Endodermal cell (in vitro differentiated cells): Measurements from ENCODE around the gene KRTAP12-1. TPM values are rescaled to one million over a fixed set of nuclear protein-coding genes. Genes with fewer than 3 reads are reported as not detected.
"Not testable (repeated sequence)": the region's sequence is repeated elsewhere in the genome, so short reads cannot be mapped to it uniquely, and the experiment has no call there.

Experiments used
- DNase-seq: peaks from one replicate; pipeline ENCODE4 v3.0.0-alpha.2; 2017
- H3K27ac ChIP-seq: 2 replicates; pipeline ENCODE4 v1.5.1; 2013; ENCODE audit warnings: mild to moderate bottlenecking, low read depth, low read length, moderate library complexity
- H3K27me3 ChIP-seq: 2 replicates; pipeline ENCODE4 v1.6.1; 2013; ENCODE audit warnings: mild to moderate bottlenecking, low read length, moderate library complexity; ENCODE audit not compliant: insufficient read depth, control insufficient read depth, poor library complexity, severe bottlenecking
- H3K36me3 ChIP-seq: 2 replicates; pipeline ENCODE4 v1.7.0; 2013; ENCODE audit warnings: mild to moderate bottlenecking, low read length, moderate library complexity; ENCODE audit not compliant: control insufficient read depth, insufficient read depth
- H3K4me1 ChIP-seq: one replicate; pipeline ENCODE4 v1.7.0; 2013; ENCODE audit warnings: low read length; ENCODE audit not compliant: control insufficient read depth, insufficient read depth
- H3K4me3 ChIP-seq: 2 replicates; pipeline ENCODE4 v1.5.1; 2013; ENCODE audit warnings: mild to moderate bottlenecking, low read length, moderate library complexity
- H3K9ac ChIP-seq: 2 replicates; pipeline ENCODE4 v1.6.1; 2013; ENCODE audit warnings: mild to moderate bottlenecking, low read length, moderate library complexity; ENCODE audit not compliant: poor library complexity, severe bottlenecking; ENCODE audit errors: extremely low read depth
- H3K9me3 ChIP-seq: 2 replicates; pipeline ENCODE4 v1.6.1; 2013; ENCODE audit warnings: mild to moderate bottlenecking, low read length, moderate library complexity; ENCODE audit not compliant: control insufficient read depth
- H3K27ac Mint-ChIP-seq: 2 replicates; pipeline ENCODE4 v1.8.0; 2020; ENCODE audit warnings: mixed read lengths
- H3K27me3 Mint-ChIP-seq: 2 replicates; pipeline ENCODE4 v1.8.0; 2021; ENCODE audit warnings: mild to moderate bottlenecking, mixed read lengths; ENCODE audit not compliant: insufficient read depth
- H3K36me3 Mint-ChIP-seq: 2 replicates; pipeline ENCODE4 v1.8.0; 2020; ENCODE audit warnings: low read depth, mixed read lengths
- H3K4me1 Mint-ChIP-seq: 2 replicates; pipeline ENCODE4 v1.8.0; 2020; ENCODE audit warnings: mixed read lengths
- H3K4me3 Mint-ChIP-seq: 2 replicates; pipeline ENCODE4 v1.8.0; 2020; ENCODE audit warnings: mild to moderate bottlenecking, moderate library complexity, mixed read lengths
- H3K9me3 Mint-ChIP-seq: 2 replicates; pipeline ENCODE4 v1.8.0; 2020; ENCODE audit warnings: mild to moderate bottlenecking, mixed read lengths
- WGBS, 2 experiments: methylation state at CpG; one replicate each; pipeline versions ENCODE4 v1.1.5 to v1.1.7; 2013; ENCODE audit warnings: missing lambda C conversion rate in 2 of 2, mixed read lengths in 1 of 2; ENCODE audit not compliant: insufficient coverage in 1 of 2, insufficient read length in 1 of 2; 5-methylcytosine and 5-hydroxymethylcytosine counted together
- total RNA-seq, 2 donors: library from RNA; stranded (reverse); fragmentation: NEBNext Ultra II Directional in 1 of 2; extraction: Animal tissue kit (Norgen Biotek cat#: 25700) in 1 of 2; gene quantifications; 2 replicates in 1 of 2; 3 replicates in 1 of 2; pipeline ENCODE4 v1.2.1, GENCODE V29; 2021
- TF ChIP-seq, protein P1 (sequence below): fragments of 200-600 bp; sonication (generic); conservative IDR thresholded peaks from 2 replicates; pipeline ENCODE4 v1.5.0; 2021; ENCODE audit warnings: antibody characterized with exemption, mild to moderate bottlenecking

The KRTAP12-1 gene
- total RNA-seq, 2 donors from 2014 or later: not detected

DNA sequence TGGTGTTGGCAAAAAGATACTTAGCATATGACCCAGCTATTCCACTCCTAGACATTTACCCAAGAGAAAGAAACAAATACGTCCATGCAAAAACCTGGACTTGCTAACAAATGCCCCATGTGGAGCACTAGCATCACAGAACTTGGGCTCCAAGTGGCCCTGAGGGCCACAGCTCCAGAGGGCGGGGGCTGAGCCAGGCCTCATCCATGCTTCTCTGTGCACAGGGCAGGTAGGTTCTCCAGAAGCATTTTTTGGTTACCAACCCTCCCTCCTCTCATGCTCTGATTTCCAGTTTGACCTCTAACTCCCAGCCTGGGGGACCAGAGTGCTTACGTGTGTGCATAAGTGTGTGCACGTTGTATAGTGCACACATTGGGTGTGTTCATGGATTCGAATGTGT, 17.3 kb downstream of the KRTAP12-1 start:
- no peaks in the 10 kb centered on the region for H3K36me3 Mint-ChIP-seq
- 87 to 92% methylated on average over 1 to 5 of the region's 5 CpGs for WGBS, 2 experiments
- H3K27me3 Mint-ChIP-seq: peaks cover 6% of the 10 kb centered on the region

DNA sequence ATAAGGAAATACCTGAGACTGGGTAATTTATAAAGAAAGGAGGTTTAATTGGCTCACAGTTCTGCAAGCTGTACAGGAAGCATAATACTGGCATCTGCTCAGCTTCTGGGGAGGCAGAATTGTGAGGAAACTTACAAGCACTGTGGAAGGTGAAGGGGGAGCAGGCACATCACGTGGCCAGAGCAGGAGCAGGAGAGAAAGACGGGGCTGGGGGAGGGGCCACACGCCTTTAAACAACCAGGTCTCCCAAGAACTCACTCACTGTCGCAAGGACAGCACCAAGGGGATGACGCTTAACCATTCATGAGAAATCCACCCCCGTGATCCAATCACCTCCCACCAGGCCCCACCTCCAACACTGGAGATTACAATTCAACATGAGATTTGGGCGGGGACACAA, 20.4 kb downstream of the KRTAP12-1 start:
- H3K9me3 Mint-ChIP-seq: peaks cover 12% of the 10 kb centered on the region
- not testable (repeated sequence) for H3K27me3 ChIP-seq, H3K9ac ChIP-seq, H3K36me3 Mint-ChIP-seq, H3K4me1 ChIP-seq, H3K27ac ChIP-seq, H3K36me3 ChIP-seq, H3K27ac Mint-ChIP-seq, H3K4me3 ChIP-seq, H3K4me3 Mint-ChIP-seq, H3K27me3 Mint-ChIP-seq, DNase-seq, H3K9me3 ChIP-seq
- WGBS, 2 experiments: 44 to 65% methylated on average over 2 to 6 of the region's 7 CpGs
- H3K4me1 Mint-ChIP-seq: peaks cover 10% of the 10 kb centered on the region

More for the DNA sequence above, 17.3 kb downstream of the KRTAP12-1 start:
- Histone ChIP-seq H3K4me1 (no peaks in the 10 kb centered on the region), H3K9ac (no peak overlapping the region), H3K9me3 (peaks cover 8% of the 10 kb centered on the region), H3K27ac (no peak overlapping the region), H3K4me3 (no peak overlapping the region), H3K27me3 (no peaks in the 10 kb centered on the region), H3K36me3 (no peaks in the 10 kb centered on the region)
- peaks cover 4% of the 10 kb centered on the region for H3K4me1 Mint-ChIP-seq
- peaks cover 26% of the 10 kb centered on the region for H3K9me3 Mint-ChIP-seq
- H3K4me3 Mint-ChIP-seq: no peak overlapping the region
- no peak for DNase-seq
- no peak overlapping the region for H3K27ac Mint-ChIP-seq
- TF ChIP-seq, protein P1, sequence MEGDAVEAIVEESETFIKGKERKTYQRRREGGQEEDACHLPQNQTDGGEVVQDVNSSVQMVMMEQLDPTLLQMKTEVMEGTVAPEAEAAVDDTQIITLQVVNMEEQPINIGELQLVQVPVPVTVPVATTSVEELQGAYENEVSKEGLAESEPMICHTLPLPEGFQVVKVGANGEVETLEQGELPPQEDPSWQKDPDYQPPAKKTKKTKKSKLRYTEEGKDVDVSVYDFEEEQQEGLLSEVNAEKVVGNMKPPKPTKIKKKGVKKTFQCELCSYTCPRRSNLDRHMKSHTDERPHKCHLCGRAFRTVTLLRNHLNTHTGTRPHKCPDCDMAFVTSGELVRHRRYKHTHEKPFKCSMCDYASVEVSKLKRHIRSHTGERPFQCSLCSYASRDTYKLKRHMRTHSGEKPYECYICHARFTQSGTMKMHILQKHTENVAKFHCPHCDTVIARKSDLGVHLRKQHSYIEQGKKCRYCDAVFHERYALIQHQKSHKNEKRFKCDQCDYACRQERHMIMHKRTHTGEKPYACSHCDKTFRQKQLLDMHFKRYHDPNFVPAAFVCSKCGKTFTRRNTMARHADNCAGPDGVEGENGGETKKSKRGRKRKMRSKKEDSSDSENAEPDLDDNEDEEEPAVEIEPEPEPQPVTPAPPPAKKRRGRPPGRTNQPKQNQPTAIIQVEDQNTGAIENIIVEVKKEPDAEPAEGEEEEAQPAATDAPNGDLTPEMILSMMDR: no peak

DNA sequence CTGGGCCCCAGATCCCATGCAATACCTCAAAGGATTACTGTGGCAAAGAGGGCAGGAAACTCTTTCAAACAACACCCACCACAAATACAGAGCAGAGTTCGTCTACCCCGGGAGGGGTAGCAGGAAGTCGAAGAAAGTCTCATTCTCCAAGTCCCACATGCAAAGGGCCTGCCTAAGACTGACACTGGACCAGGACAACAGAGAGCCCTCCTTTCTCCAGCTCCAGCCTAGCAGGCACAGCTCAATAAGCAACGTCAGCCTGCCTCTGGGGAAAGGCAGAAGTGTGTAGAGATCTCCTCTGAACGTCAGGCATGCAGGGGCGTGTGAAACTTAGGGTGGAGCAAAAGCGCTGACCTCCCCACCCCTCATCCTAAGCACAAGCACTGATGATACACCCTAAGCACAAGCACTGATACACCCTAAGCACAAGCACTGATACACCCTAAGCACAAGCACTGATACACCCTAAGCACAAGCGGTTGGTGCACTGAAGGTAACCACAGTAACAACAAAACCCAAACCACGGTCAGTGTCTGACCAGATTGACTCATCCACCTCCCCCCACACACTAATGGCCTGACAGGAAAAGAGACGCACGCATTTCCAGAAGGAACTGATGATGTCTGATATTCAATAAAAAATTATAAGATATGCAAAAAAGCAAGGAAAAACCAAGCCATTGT, 22.9 kb downstream of the KRTAP12-1 start:
- Histone ChIP-seq H3K27ac (no peak overlapping the region), H3K4me1 (no peaks in the 10 kb centered on the region), H3K9ac (no peak overlapping the region), H3K27me3 (no peaks in the 10 kb centered on the region), H3K9me3 (peaks cover 6% of the 10 kb centered on the region), H3K36me3 (no peaks in the 10 kb centered on the region), H3K4me3 (no peak overlapping the region)
- TF ChIP-seq, protein P1: no peak
- Mint-ChIP-seq H3K27me3 (no peaks in the 10 kb centered on the region), H3K27ac (no peak overlapping the region), H3K9me3 (peaks cover 13% of the 10 kb centered on the region), H3K36me3 (no peaks in the 10 kb centered on the region), H3K4me1 (peaks cover 10% of the 10 kb centered on the region), H3K4me3 (no peak overlapping the region)
- DNase-seq: no peak
- 86 to 93% methylated on average over 7 to 9 of the region's 11 CpGs for WGBS, 2 experiments

DNA sequence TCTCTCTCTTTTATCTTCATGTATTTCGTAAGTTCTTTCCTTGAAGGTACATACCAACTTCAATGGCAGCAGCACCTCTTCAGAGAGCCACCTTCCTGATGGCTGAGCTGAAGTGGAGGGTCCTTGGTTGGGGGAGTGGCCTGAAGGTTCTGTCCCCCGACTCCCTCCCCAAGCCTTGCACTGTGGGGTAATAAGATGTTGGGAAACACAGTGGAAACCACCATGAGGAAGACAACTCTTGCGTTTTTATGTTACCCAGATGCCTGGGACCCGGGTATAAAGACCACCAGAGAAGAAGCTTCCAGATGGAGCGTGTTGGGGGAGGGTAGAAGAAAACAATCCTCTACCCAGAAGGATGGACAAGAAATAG, 23.4 kb downstream of the KRTAP12-1 start:
- Mint-ChIP-seq H3K4me3 (no peak overlapping the region), H3K9me3 (peaks cover 13% of the 10 kb centered on the region), H3K27ac (no peak overlapping the region), H3K27me3 (peaks cover 4% of the 10 kb centered on the region), H3K4me1 (peaks cover 10% of the 10 kb centered on the region), H3K36me3 (no peaks in the 10 kb centered on the region)
- WGBS, 2 experiments: 89% methylated on average over 5 of the region's 5 CpGs; no CpG with 5 or more reads in 1 of the 2 experiments
- Histone ChIP-seq H3K27ac (no peak overlapping the region), H3K27me3 (no peaks in the 10 kb centered on the region), H3K36me3 (no peaks in the 10 kb centered on the region), H3K9me3 (peaks cover 6% of the 10 kb centered on the region), H3K9ac (no peak overlapping the region), H3K4me1 (no peaks in the 10 kb centered on the region), H3K4me3 (no peak overlapping the region)
- TF ChIP-seq, protein P1: no peak
- no peak for DNase-seq
